CD4-positive, alpha-beta T cell treated with Interleukin-6 at 100 ng/mL for 8 hours (primary cell): Measurements from ENCODE around the gene MRPS23.
A peak's percentile ranks its signal among the peaks of the same experiment; 100 is the strongest.

ENCODE experiments used
- DNase-seq: peaks from one replicate; pipeline ENCODE4 v3.0.0-alpha.2; 2020; ENCODE audit warnings: mixed read lengths, low spot score

The MRPS23 gene

GRCh38 chr17:57879437-57880085 is 29.7 kb upstream of the MRPS23 start:
- DNase-seq, result no peak

DNA sequence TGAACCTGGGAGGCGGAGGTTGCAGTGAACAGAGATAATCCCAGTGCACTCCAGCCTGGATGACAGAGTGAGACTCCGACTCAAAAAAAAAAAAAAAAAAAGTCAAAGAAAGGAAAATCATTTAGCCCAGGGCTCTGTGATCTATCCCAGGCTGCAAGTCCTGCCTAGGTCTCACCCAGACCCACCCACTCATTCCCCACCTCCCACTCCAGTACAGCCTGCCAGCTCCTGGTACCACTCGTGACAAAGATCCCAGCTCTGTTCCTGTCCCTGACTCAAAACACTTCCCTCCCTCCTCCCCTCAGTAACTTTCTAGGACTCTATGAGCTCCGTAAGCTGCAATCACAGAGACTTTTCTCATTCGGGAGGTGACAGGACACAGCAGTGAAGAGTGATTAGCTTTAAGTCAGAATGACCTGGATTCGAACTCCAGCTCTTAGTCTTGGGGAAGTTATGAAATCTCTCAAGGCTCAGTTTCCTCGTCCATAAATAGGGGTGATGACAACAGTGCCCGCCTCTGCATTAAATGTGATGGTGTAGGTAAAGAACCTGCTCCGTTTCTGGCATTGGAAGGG is 28.0 kb upstream of the MRPS23 start:
- no peak for DNase-seq

DNA sequence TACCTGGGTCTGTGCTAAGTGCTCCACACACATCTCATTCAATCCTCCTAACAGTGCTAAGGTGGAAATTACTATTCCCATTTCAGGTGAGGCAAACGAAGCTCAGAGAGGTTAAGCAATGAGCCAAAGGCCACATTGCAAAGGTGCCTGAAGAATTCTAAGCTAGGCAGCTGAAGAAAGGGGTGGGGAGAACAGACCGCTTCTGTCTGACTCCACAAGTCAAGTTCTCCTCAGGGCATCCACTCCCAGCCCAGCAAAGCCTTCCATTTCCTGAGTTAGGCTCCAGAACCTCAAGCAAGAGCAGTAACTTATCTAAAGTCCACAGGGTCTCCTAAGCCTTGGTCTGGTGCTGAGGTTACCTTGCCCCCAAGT is 27.0 kb upstream of the MRPS23 start:
- no peak for DNase-seq

DNA sequence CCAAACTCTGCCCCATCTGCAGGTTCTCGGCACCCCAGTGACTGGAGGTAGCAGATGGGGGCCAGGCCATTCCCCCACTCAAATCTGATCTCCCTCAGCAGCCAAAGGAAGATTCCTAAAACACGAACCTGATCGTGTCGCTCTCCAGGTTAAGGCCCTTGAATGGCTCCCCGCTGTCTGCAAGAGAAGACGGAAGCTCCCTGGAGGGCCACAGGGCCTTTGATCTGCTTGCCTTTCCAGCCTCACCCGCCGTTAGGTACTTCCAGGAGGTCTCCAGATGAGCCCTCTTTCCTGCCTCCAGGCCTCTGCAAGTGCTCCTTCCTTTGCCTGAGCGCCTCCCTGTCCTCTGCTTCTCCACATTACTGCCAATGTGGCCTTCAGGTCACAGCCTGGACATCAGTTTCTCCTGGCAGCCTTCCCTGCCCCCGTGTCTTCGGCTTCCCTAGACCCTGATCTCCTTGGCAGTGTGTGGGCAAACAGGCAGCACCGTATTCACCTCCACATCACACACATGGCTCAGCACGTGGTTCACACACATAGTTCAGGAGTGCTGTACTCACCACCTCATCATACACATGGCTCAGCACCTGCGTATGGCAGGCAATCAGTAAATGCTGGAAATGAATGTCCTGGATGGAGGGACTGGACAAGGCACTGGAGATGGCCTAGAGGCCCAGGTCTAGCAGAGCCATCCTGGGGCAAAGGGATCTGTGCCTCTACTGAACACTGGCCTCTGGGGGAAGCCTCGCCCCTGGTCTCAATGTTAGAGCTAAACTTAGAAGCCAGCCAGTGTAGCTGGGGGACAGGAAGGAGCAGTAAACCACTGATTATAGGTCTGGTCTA is 26.4 kb upstream of the MRPS23 start:
- DNase-seq, result no peak

DNA sequence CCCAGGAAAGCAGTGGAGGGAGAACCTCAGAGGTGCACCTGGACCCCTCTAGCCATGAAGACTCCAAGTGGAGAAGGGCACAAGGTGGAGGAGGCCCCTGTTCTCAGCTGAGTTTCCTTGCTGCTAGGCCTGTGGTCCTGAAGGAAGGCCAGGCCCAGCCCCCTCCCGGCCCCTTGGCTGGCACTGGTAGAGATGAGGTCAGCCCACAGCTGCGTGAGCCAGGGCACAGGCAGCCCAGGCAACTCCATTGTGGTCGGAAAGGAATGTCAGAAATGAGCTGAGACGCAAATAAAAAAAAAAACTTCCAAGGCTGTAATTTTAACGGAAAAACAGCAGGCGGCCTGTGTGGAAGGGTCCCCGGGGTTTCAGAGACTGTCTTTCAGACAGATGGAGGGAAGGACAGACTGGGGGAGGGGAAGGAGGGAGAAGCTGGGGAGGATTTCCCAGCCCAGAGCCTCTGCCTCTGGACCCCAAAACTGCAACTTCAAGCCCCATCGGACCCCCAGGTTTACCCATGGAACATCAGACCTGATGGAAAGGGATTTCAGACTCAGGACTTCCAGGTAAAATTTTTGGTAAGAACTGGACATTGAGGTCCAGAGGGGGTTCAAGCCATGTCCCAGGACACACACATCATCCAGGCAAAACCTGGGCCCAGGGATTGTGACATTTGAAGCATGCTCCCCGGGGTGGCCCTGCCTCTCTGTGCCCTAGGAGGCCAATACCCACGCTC is 25.6 kb upstream of the MRPS23 start:
- no peak for DNase-seq

DNA sequence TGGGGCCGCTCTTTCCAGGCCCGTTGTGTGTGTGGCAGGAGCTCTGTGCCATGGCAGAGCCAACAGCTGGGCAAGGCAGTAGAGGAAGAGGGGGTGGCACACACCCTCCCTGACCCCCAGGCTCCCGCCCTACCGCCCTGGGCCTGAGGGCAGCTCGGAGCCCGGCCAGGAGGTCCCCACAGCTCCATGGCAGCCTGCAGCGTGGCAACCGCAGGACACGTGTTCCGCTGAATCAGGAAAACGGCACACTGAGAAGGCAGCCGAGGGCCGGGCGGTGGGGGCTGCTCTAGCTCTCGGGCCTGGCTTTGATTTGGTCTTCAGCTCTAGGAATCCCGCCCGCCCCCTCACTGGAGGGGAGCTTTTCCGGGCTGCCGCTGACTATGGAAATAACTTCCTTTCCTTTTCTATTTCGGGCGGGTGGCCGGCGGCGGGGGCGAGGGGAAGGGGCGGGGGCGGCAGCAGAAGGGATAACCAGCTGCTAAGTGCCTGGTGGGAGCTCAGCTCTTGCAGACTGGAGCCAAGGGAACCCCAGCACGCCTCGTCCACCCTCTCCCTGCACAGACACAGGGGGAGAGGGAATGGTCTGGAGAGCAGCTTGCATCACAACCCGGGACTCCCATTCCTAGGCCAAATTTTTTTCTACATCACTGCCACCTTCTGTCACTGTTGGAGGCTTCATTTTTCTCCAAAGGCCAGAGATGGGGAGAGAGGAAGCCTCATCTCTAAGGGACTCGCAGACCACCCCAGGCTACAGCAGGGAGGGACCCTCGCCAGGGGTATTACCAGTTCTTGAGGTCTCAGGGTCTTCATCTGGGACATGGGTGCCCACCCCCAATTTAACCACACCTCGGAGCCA is 24.8 kb upstream of the MRPS23 start:
- peak; percentile 10 for DNase-seq

GRCh38 chr17:57874058-57874419 is 24.2 kb upstream of the MRPS23 start:
- DNase-seq, result no peak

- no peak for DNase-seq
Observed at GRCh38 chr17:57873261-57874057, 23.6 kb upstream of the MRPS23 start.

DNA sequence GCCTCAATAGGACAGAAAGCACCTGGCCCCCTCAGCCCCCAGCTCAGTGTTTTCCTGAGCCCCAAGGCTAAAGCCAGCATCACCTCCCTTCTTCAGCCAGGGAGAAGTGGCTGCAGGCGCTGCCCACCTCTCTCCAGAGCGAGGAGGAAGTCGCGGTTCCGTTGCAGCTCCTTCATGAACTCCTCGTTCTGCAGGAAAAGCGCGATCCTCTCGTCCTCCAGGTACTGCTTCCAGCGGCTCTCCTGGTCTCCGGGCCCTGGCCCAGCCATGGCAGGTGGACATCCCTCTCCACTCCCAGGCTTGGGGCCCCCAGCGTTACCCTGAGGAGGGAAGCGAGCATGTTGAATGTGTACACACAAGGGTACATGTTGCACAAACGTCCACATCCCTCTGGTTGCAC is 22.7 kb upstream of the MRPS23 start:
- DNase-seq, result no peak

DNA sequence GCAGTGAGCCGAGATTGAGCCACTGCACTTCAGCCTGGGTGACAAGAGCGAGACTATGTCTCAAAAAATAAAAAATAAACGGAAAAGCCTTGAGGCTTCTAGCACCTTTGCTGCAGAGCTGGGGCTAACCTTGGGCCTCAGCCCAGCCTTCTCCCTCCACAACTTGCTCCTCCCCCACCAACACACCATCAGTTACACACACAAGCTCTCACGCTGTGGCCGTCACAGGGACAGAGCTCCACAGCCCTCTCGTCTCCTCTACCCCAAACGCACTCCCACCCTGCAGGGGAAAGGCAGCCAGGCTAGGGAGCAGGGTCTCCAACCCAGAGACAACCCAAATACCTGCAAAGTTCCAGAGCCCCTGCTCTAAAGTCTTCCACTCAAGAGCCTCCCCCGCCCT is 22.0 kb upstream of the MRPS23 start:
- DNase-seq, result no peak

DNA sequence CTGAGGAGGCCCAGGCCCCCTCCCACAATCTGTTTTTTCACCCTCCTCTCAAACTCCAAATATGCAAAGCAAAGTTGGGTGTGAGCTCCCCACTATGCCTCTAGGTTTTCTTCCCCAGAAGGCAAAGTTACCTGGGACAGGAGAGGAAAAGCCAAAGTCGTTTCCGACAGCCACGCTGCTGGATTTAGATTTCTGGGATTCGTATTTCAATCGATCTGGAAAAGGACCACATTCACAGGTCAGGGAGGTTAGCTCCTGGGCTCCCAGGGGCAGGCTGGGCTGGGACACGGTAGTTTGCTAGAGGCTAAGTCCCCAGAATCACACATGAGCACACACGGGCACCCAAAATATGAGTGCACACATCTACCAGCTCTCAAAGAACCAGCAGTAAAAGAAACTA is 21.3 kb upstream of the MRPS23 start:
- no peak for DNase-seq

DNA sequence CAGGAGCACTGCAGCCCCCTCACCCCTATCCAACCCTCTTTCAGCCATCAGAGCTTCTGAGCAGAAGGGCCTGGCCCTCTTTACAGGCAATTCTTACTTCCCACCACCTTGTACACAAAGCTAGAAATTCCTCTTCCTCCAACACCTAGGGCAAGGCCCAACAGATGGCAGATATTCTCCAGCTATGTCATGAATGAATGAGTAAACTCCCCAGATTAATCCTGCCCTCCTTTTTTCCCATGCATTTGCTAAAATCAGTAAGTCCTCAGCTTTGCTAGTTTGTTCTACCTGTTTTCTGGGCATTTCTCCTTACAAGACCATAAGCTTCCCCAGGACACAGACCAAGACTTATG is 20.4 kb upstream of the MRPS23 start:
- DNase-seq, result no peak

DNA sequence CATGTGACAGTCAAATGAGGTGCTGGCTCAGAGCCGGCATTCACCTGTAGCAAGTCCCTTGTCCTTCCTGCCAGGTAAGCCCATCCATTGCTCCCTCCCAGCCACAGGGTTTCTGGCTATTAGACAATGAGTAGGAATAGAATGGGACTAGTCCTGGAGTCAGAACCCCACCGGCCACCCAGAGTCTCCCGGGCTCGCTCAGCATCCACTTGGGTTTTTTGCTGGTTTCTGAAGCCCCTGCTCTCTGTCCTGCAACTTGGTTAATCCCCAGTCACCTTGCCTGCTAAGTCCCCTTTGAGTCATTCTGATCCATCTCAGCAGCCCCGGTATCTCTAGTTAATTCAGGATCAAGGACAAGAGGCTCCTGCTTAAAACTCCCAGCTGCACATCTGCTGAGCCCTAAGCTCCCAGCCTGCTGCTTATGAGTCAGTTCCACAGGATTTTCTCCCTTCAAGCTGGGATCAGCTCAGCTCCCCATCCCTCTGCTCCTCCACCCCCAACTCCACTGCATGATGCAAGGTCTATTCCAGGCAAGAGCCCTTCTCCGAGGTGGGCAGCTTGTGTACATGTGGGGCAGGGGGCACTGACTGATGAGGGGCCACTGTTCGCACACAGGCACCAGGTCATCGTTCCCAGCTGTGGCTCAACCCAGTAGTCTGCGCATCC is 19.9 kb upstream of the MRPS23 start:
- DNase-seq, result no peak

DNA sequence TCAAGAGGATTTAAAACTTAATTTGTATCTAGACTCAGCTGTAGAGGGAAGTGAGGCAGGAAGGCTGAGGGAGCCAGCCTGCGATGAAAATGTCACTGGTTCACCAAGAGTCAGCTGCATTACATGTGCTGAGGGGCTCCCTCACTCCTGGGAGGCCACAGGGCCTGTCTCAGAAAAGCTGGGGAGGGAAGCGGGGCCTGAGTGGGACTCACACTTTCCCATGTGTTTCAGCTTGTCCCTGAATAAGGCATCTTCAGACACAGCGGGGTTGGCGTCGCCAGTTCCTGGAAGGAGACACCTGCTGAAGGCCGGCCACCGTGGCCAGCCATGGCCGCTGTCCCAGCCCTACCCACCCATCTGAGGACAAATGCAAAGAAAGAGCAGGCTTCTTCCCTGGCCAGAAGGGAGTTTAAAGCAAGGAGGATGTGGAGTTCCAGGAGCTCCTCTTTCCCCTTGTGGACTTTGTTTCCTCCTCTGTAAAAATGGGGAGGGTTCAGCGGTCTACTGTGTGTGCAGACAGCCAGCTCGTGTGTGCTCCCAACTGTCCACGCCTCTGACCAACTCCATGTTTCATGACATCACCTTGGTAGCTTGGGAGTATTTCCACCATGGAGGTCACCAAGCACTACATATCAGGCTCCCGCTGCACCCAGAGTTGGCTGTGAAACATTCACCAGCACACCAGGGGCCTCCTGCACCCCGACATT is 19.2 kb upstream of the MRPS23 start:
- no peak for DNase-seq

DNA sequence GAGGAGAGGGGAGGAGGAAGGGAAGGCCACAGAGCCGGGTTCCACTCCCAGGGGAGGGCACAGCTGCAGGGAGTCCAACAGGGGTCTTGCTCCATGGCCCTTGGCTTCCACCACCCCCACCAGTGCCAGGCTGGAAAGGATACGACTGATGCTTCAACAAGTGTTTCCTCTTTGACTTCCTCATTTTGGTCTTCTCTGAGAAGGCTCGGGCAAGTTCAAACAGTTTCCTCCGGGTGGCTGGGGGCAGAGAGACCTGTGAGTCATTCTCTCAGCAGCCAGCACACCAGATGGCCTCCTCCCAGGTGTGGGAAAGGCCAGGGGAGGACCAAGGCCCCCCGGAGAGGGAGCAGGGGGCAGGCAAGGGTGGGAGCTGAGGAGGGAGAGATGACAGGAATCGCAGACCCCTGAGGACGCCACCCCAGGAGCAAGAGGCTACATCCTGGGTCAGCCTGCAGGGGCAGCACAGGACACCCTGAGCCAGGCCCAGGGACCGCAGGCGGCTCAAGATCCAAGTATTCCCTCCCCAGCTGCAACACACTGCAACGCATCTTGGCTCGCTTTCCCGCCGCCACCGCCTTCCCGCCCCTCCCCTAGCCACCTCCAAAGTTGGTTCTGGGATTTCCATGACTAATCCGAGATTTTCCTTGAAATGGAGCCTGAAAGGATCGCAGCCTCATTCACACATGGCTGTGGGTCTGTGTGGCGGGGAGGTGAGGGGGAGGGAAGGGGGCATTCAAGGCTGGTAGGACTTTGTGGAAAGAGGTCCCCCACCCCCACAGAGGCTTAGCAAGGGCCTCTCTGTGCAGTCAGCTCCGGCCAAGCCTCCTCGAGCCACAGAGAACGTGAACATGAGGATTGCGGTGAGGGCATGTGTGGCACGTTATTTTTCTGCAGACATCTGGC is 18.4 kb upstream of the MRPS23 start:
- peak; percentile 22 for DNase-seq

GRCh38 chr17:57867126-57867525 is 17.3 kb upstream of the MRPS23 start:
- DNase-seq, result no peak

DNA sequence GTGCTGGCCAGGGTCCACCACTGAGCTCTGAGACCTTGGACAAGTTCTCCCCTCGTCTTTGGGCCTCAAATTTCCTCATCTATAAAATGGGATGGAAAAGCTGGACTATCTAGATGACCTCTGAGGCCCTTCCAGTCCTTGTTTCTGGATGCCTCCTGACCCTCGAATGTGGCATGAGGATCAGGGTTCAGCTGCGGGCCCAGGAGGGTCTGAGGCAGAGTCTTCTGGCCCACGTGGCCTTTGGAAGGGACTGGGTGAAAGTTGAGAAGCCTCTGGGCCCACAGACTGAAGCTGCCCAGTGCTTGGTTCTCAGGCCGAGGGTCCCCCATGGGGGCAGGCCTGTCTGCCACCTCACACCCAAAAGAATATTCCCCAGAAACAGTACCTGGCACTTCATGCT is 16.9 kb upstream of the MRPS23 start:
- no peak for DNase-seq

DNA sequence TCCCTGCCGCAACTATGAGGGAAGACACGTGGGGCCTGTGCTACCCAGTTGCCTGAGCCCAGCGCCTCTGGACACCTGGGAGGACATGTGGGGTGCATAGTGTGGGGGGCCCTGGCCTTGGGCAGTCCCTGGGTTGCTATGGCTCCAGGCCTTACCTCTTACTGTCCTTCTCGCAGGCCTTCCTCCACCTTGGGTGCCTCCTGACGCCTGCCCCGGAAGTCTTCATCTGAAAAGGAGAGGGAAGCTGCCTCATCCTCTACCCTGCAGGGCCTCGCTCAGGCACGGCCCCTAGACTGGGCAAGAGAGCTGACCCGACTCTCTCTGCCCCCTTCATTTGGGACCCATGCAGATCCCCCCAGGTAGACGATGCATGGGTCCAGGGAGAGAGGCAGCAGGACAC is 16.5 kb upstream of the MRPS23 start:
- no peak for DNase-seq

- DNase-seq, result no peak
Observed at GRCh38 chr17:57864273-57864672, 14.4 kb upstream of the MRPS23 start.
